IMR-90 (cell line): ENCODE results near the gene ANXA3.

Experiments
- POLR2A ChIP-seq: IDR thresholded peaks from 2 replicates; pipeline ENCODE4 v1.6.1; 2012; ENCODE audit warnings: mild to moderate bottlenecking, low read depth, low read length
- SMC3 ChIP-seq: fragments of 150-350 bp; IDR thresholded peaks from 2 replicates; pipeline ENCODE4 v1.6.1; 2016; ENCODE audit warnings: low read depth, mild to moderate bottlenecking, antibody characterized with exemption, low read length, moderate library complexity
- TF ChIP-seq, protein P1 (sequence below): conservative IDR thresholded peaks from 2 replicates; pipeline ENCODE4 v1.5.1; 2012; ENCODE audit warnings: mild to moderate bottlenecking, low read depth, low read length, improper control_type of control experiment

GRCh38 chr4:78653655-78654054 lies 102.1 kb downstream of the ANXA3 start:
- TF ChIP-seq POLR2A, result no peak
- TF ChIP-seq, protein P1, sequence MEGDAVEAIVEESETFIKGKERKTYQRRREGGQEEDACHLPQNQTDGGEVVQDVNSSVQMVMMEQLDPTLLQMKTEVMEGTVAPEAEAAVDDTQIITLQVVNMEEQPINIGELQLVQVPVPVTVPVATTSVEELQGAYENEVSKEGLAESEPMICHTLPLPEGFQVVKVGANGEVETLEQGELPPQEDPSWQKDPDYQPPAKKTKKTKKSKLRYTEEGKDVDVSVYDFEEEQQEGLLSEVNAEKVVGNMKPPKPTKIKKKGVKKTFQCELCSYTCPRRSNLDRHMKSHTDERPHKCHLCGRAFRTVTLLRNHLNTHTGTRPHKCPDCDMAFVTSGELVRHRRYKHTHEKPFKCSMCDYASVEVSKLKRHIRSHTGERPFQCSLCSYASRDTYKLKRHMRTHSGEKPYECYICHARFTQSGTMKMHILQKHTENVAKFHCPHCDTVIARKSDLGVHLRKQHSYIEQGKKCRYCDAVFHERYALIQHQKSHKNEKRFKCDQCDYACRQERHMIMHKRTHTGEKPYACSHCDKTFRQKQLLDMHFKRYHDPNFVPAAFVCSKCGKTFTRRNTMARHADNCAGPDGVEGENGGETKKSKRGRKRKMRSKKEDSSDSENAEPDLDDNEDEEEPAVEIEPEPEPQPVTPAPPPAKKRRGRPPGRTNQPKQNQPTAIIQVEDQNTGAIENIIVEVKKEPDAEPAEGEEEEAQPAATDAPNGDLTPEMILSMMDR, result no peak
- TF ChIP-seq SMC3, result no peak
